Measurements from ENCODE around the gene GABRA6. TPM values are rescaled to one million over a fixed set of nuclear protein-coding genes. Genes with fewer than 3 reads are reported as not detected.

The GABRA6 gene
- total RNA-seq, 1 donor from 2014 or later: not detected

DNA sequence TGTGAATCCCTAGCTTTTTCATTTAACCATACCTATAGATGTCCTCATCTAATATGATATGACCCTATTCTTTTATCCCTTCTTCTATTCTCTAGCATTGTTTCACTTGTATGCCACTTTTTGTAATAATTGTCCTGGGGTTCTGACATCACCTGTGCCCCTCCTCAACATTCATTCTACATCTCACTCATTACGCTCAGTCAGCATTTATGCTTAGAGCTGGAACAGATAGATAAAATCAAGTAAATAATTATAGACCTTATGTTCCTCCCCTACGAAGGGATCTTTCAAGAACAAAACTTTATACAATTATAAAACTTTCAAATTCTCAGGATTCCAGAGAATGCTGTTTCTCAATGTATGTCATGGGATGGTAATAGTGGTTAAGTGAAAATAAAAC is 18.0 kb downstream of the GABRA6 start:
- Mint-ChIP-seq H3K36me3 (ENCODE audit: low read depth) (no peaks in the 10 kb centered on the region), H3K4me1 (ENCODE audit: low read depth) (no peaks in the 10 kb centered on the region), H3K4me3 (no peak overlapping the region), H3K27me3 (ENCODE audit: insufficient read depth) (no peaks in the 10 kb centered on the region), H3K9me3 (no peaks in the 10 kb centered on the region), H3K27ac (no peak overlapping the region)
- intact Hi-C loops (cut with micrococcal nuclease): no loop called here
- DNase-seq (ENCODE audit: low spot score): no peak

DNA sequence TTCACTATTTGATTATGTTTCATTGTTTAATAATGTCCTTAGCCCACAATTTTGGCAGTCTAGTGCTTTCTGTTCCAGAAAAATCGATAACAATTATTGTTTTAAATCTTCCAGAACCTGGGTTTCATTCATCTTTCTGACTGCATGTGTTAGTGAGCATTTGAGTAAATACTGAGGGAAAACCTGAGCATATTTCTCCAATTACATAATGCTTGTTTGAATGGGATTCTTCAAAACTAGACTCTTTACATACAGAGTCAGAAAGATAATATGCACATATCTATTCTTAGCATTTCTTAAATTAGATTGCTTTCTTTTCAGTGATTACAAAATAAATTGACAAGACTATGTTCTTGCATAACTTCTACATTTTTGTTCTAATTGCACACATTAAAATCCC is 21.9 kb downstream of the GABRA6 start:
- intact Hi-C loops (cut with micrococcal nuclease): no loop called here
- H3K4me3 Mint-ChIP-seq: no peak overlapping the region

DNA sequence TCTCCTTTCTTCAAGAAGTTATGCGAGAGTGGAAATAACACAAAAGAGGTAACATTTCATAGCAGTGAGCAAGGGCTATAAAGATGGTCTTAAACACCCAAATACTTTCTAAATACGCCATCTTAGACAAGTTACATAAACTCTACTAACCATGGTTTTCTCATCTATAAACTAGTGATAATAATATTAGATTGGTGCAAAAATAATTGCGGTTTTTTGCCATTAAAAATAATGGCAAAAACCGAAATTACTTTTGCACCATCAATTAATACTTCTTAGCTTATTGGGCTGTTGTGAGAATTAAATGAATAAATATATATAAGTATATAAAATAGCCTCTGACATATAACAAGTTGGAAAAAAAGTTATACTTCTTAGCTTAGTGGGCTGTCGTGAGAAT is 23.7 kb downstream of the GABRA6 start:
- intact Hi-C loops (cut with micrococcal nuclease): no loop called here
- no peak for DNase-seq (ENCODE audit: low spot score)
- Mint-ChIP-seq H3K27ac (no peak overlapping the region), H3K9me3 (no peaks in the 10 kb centered on the region), H3K4me1 (ENCODE audit: low read depth) (no peaks in the 10 kb centered on the region), H3K4me3 (no peak overlapping the region), H3K27me3 (ENCODE audit: insufficient read depth) (no peaks in the 10 kb centered on the region), H3K36me3 (ENCODE audit: low read depth) (no peaks in the 10 kb centered on the region)

More for the DNA sequence above, 21.9 kb downstream of the GABRA6 start:
- Mint-ChIP-seq H3K36me3 (ENCODE audit: low read depth) (no peaks in the 10 kb centered on the region), H3K27me3 (ENCODE audit: insufficient read depth) (no peaks in the 10 kb centered on the region), H3K4me1 (ENCODE audit: low read depth) (no peaks in the 10 kb centered on the region), H3K9me3 (no peaks in the 10 kb centered on the region), H3K27ac (no peak overlapping the region)
- DNase-seq (ENCODE audit: low spot score): no peak

DNA sequence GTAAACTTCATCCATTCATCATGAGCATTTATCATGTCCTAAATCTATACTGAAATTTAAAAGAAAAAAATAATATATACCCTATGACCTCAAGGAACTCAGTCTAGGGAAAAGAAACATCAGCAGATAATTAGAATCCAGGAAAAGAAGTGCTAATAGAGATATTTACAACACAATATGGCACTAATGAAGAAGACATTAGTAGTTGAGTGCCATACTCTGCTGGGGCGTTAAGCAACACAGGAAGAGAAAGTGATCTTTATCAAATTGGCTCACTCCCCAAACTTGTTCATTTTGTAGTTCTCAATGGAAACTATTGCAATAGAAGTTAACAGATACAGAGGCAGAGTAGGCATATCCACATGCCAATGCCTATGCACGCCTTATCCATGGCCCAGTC is 27.5 kb downstream of the GABRA6 start:
- no peaks in the 10 kb centered on the region for H3K27me3 Mint-ChIP-seq (ENCODE audit: insufficient read depth)
- no peak overlapping the region for H3K4me3 Mint-ChIP-seq
- H3K27ac Mint-ChIP-seq: no peak overlapping the region
- H3K4me1 Mint-ChIP-seq (ENCODE audit: low read depth): no peaks in the 10 kb centered on the region
- intact Hi-C loops (cut with micrococcal nuclease): no loop called here
- H3K9me3 Mint-ChIP-seq: no peaks in the 10 kb centered on the region
- no peak for DNase-seq (ENCODE audit: low spot score)
- no peaks in the 10 kb centered on the region for H3K36me3 Mint-ChIP-seq (ENCODE audit: low read depth)

DNA sequence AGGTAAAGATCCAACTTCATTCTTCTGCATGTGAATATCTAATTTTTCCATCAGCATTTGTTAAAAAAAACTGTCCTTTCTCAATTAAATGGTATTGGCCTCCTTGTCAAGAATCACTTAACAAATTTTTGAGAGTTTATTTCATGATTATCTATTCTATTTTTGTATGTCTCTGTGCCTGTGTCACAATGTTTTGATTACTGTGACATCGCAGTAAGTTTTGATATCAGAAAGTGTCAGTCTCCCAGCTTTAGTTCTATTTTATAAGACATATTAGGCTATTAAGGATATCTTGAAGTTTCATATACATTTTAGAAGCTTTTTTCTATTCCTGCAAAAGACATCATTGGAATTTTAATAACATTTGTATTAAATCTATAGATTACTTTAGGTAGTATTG is 33.6 kb downstream of the GABRA6 start:
- no peak for DNase-seq (ENCODE audit: low spot score)
- Mint-ChIP-seq H3K36me3 (ENCODE audit: low read depth) (no peaks in the 10 kb centered on the region), H3K4me3 (no peak overlapping the region), H3K27me3 (ENCODE audit: insufficient read depth) (no peaks in the 10 kb centered on the region), H3K4me1 (ENCODE audit: low read depth) (no peaks in the 10 kb centered on the region), H3K9me3 (no peaks in the 10 kb centered on the region), H3K27ac (no peak overlapping the region)
- intact Hi-C loops (cut with micrococcal nuclease): no loop called here

DNA sequence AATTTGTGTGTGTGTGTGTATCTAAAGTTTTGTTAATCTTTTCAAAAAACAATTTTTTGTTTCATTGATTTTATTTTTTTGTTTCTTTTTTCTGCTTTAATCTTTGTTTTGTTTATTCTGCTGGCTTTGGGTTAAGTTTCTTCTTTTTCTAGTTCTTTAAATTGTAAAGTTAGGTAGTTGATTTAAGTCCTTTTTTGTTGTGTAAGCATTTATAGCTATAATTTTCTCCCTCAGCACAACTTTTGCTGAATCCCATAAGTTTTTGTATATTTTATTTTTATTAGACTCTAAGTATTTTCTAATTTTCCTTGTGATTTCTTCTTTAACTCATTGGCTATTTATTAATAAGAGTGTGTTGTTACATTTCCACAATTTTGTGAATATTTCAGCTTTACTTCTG is 34.9 kb downstream of the GABRA6 start:
- no peaks in the 10 kb centered on the region for H3K36me3 Mint-ChIP-seq (ENCODE audit: low read depth)
- no peak overlapping the region for H3K27ac Mint-ChIP-seq
- H3K9me3 Mint-ChIP-seq: no peaks in the 10 kb centered on the region
- intact Hi-C loops (cut with micrococcal nuclease): no loop called here
- H3K4me3 Mint-ChIP-seq: no peak overlapping the region
- H3K4me1 Mint-ChIP-seq (ENCODE audit: low read depth): no peaks in the 10 kb centered on the region
- no peak for DNase-seq (ENCODE audit: low spot score)
- H3K27me3 Mint-ChIP-seq (ENCODE audit: insufficient read depth): no peaks in the 10 kb centered on the region

DNA sequence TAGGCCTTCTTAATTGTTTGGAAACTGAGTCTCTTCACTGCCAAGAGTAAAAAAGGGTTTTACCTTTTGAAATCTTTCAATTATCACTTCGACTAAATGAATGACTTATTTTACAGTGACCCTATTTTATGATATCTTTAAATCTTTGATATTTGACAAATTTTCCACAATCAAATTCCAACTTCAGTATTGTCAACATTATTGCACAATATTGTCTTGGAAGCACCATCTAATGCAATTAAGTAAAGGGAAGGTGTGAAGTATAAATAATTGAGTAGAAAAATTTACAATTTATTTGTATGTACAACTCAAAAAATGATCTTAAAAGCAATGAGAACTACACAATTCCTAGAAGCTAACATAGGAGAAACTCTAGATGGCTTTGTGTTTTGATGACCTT is 49.2 kb downstream of the GABRA6 start:
- no peak for DNase-seq (ENCODE audit: low spot score)
- H3K4me1 Mint-ChIP-seq (ENCODE audit: low read depth): no peaks in the 10 kb centered on the region
- intact Hi-C loops (cut with micrococcal nuclease): no loop called here
- no peaks in the 10 kb centered on the region for H3K36me3 Mint-ChIP-seq (ENCODE audit: low read depth)
- H3K9me3 Mint-ChIP-seq: no peaks in the 10 kb centered on the region
- peaks cover 1% of the 10 kb centered on the region for H3K27me3 Mint-ChIP-seq (ENCODE audit: insufficient read depth)
- no peak overlapping the region for H3K27ac Mint-ChIP-seq
- H3K4me3 Mint-ChIP-seq: no peak overlapping the region

DNA sequence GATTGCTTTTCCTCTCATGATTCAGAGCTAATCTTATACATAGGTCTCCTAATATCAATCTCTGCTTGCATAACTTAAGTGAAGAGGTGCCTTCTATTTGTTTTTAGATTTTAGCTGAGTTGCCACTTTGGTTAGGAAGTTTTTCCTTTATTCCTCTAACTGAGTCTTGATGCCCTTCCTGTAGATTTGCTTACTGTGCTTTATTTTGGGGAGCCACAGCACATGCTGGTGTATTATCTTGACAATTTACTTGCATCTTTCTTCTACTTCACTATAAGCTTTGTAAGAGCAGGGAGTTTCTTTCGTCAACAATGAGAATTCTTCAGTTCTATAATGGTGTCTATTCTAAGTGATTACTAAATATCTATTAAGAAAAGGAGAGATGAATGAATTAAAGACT is 54.9 kb downstream of the GABRA6 start:
- Mint-ChIP-seq H3K27me3 (ENCODE audit: insufficient read depth) (peaks cover 1% of the 10 kb centered on the region), H3K9me3 (no peaks in the 10 kb centered on the region), H3K4me1 (ENCODE audit: low read depth) (no peaks in the 10 kb centered on the region), H3K36me3 (ENCODE audit: low read depth) (no peaks in the 10 kb centered on the region), H3K4me3 (no peak overlapping the region), H3K27ac (no peak overlapping the region)
- intact Hi-C loops (cut with micrococcal nuclease): no loop called here
- no peak for DNase-seq (ENCODE audit: low spot score)

DNA sequence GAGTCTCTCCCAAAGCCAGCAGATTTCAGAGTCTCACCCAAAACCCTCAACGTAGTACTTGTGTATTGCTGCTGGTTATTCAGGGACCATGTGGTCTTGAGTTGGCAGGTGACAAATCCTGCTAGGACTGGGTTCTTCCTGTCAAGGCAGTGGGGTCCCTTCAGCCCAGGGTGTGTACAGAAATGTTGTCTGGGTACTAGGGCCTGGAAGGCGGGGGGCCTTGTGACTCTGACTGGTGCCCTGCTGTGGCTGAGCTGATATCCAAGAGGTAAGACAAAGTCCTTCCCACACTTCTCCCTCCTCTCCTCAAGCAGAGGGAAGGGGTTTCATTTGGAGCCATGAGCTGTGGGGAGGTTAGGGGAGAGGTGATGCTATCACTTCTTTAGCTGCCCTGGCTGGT is 58.8 kb downstream of the GABRA6 start:
- Mint-ChIP-seq H3K4me1 (ENCODE audit: low read depth) (no peaks in the 10 kb centered on the region), H3K36me3 (ENCODE audit: low read depth) (no peaks in the 10 kb centered on the region), H3K4me3 (no peak overlapping the region), H3K9me3 (no peaks in the 10 kb centered on the region), H3K27me3 (ENCODE audit: insufficient read depth) (no peaks in the 10 kb centered on the region), H3K27ac (no peak overlapping the region)
- intact Hi-C loops (cut with micrococcal nuclease): no loop called here
- no peak for DNase-seq (ENCODE audit: low spot score)

DNA sequence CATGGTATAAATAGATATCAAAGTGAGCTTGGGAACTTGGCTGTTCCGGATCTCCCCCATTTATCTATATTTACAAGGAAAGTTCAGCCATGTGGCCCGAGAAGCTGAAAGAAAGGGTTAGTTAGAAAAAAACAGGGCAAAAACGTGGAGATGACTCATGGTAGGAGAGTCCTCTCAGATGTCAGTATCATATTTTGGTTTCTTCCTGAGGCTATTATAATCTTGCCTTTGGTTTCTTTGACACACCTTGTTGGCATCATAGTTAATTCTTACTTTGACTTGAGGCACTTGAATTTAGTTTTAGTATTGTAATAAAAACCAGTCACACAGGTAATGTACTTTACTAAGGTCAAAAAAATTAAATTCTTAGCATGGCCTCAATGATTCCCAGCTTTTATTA is 59.9 kb downstream of the GABRA6 start:
- intact Hi-C loops (cut with micrococcal nuclease): no loop called here
- no peaks in the 10 kb centered on the region for H3K9me3 Mint-ChIP-seq
- DNase-seq (ENCODE audit: low spot score): no peak
- no peaks in the 10 kb centered on the region for H3K27me3 Mint-ChIP-seq (ENCODE audit: insufficient read depth)
- no peaks in the 10 kb centered on the region for H3K4me1 Mint-ChIP-seq (ENCODE audit: low read depth)
- no peak overlapping the region for H3K27ac Mint-ChIP-seq
- H3K4me3 Mint-ChIP-seq: no peak overlapping the region
- no peaks in the 10 kb centered on the region for H3K36me3 Mint-ChIP-seq (ENCODE audit: low read depth)

DNA sequence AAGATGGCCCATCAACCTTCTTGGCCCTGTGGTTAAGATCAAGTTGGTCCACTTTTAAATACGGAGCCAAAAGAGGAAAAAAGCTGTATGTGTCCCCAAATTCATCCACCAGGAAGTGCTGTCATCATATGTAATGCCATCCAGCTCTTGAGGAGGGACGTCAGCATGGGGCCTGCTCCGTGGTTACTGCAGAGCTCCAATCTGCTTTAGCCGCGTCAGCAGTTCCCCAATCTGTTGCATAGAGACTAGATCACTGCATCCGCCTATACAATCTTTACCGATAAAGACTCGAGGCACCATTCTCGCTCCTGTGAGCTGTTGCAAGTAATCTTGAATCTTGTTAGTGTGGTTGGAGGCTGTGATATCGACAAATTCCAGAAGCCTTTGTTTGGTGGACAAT is 65.7 kb downstream of the GABRA6 start:
- no peaks in the 10 kb centered on the region for H3K36me3 Mint-ChIP-seq (ENCODE audit: low read depth)
- intact Hi-C loops (cut with micrococcal nuclease): no loop called here
- no peaks in the 10 kb centered on the region for H3K4me1 Mint-ChIP-seq (ENCODE audit: low read depth)
- H3K27ac Mint-ChIP-seq: no peak overlapping the region
- H3K4me3 Mint-ChIP-seq: no peak overlapping the region
- H3K27me3 Mint-ChIP-seq (ENCODE audit: insufficient read depth): no peaks in the 10 kb centered on the region
- no peak for DNase-seq (ENCODE audit: low spot score)
- H3K9me3 Mint-ChIP-seq: no peaks in the 10 kb centered on the region

Other genes with a start within 250 kb of the GABRA6 start
- gene GABRB2, start 139.0 kb upstream of the GABRA6 start, total RNA-seq: not detected in 2 replicates
- gene GABRA1, start 162.4 kb downstream of the GABRA6 start, total RNA-seq: not detected in 2 replicates